Gastrocnemius medialis (tissue), 4 donors: ENCODE data around the gene TBL3.
"Not testable (repeated sequence)": the region's sequence is repeated elsewhere in the genome, so short reads cannot be mapped to it uniquely, and the experiment has no call there.

Experiments
- POLR2A ChIP-seq, 2 donors: fragments of 450-650 bp; IDR thresholded peaks; one replicate each; pipeline ENCODE4 v1.6.1; 2017; ENCODE audit warnings: antibody characterized with exemption in 2 of 2, mild to moderate bottlenecking in 2 of 2, moderate library complexity in 2 of 2
- TF ChIP-seq, protein P1 (sequence below), 5 experiments: fragments of 450-650 bp in 3 of 5; fragments of 200-600 bp in 2 of 5; sonication (generic) in 2 of 5; IDR thresholded peaks in 4 of 5; conservative IDR thresholded peaks in 1 of 5; 1 replicate in 4 of 5; 2 replicates in 1 of 5; pipeline ENCODE4 v1.5.1; 2016 to 2019; ENCODE audit warnings: antibody characterized with exemption in 5 of 5, mild to moderate bottlenecking in 3 of 5, moderate library complexity in 3 of 5

DNA sequence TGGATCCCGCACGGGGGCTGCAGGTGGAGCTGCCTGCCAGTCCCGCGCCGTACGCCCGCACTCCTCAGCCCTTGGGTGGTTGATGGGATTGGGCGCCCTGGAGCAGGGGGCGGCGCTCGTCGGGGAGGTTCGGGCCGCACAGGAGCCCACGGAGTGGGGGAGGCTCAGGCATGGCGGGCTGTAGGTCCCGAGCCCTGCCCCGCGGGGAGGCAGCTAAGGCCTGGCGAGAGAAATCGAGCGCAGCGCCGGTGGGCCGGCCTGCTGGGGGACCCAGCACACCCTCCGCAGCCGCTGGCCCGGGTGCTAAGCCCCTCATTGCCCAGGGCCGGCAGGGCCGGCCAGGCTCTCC lies 13.7 kb upstream of the TBL3 start:
- TF ChIP-seq, protein P1, sequence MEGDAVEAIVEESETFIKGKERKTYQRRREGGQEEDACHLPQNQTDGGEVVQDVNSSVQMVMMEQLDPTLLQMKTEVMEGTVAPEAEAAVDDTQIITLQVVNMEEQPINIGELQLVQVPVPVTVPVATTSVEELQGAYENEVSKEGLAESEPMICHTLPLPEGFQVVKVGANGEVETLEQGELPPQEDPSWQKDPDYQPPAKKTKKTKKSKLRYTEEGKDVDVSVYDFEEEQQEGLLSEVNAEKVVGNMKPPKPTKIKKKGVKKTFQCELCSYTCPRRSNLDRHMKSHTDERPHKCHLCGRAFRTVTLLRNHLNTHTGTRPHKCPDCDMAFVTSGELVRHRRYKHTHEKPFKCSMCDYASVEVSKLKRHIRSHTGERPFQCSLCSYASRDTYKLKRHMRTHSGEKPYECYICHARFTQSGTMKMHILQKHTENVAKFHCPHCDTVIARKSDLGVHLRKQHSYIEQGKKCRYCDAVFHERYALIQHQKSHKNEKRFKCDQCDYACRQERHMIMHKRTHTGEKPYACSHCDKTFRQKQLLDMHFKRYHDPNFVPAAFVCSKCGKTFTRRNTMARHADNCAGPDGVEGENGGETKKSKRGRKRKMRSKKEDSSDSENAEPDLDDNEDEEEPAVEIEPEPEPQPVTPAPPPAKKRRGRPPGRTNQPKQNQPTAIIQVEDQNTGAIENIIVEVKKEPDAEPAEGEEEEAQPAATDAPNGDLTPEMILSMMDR (IDR thresholded peaks at IDR 0.05 in 4 of 5, conservative IDR thresholded peaks at IDR 0.05 in 1 of 5), result not testable (repeated sequence)
- TF ChIP-seq POLR2A (IDR thresholded peaks at IDR 0.05), result not testable (repeated sequence)
